GM10266 (cell line): ENCODE results near the gene SNX1.
"Not testable (repeated sequence)": the region's sequence is repeated elsewhere in the genome, so short reads cannot be mapped to it uniquely, and the experiment has no call there.

Experiments used
- DNase-seq: peaks from one replicate; pipeline ENCODE4 v3.0.0; 2012; ENCODE audit errors: extremely low spot score
- TF ChIP-seq, protein P1 (sequence below): IDR thresholded peaks from 2 replicates; pipeline ENCODE4 v1.5.1; 2012; ENCODE audit warnings: mild to moderate bottlenecking, low read depth; ENCODE audit not compliant: control insufficient read depth, insufficient read depth; ENCODE audit errors: missing control alignments

Gene SNX1

DNA sequence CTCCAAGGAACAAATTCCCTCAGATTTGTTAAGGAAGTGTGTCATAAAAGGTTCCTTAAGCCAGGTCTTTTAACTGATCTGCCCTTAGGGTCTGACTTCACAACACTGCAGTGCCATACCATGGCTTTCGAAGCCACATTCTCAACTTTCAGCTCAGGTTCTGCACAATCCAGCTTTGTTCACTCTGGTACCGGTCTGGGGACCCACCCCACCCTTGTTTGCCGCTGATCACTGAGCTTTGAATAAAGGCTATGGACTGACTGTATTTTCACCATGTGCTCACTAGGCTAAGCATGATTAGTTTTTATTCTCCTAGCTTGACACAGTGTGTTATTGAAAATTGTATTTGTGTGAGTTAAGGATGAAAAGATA, 15.9 kb downstream of the SNX1 start:
- no peak for DNase-seq
- TF ChIP-seq, protein P1, sequence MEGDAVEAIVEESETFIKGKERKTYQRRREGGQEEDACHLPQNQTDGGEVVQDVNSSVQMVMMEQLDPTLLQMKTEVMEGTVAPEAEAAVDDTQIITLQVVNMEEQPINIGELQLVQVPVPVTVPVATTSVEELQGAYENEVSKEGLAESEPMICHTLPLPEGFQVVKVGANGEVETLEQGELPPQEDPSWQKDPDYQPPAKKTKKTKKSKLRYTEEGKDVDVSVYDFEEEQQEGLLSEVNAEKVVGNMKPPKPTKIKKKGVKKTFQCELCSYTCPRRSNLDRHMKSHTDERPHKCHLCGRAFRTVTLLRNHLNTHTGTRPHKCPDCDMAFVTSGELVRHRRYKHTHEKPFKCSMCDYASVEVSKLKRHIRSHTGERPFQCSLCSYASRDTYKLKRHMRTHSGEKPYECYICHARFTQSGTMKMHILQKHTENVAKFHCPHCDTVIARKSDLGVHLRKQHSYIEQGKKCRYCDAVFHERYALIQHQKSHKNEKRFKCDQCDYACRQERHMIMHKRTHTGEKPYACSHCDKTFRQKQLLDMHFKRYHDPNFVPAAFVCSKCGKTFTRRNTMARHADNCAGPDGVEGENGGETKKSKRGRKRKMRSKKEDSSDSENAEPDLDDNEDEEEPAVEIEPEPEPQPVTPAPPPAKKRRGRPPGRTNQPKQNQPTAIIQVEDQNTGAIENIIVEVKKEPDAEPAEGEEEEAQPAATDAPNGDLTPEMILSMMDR: no peak

DNA sequence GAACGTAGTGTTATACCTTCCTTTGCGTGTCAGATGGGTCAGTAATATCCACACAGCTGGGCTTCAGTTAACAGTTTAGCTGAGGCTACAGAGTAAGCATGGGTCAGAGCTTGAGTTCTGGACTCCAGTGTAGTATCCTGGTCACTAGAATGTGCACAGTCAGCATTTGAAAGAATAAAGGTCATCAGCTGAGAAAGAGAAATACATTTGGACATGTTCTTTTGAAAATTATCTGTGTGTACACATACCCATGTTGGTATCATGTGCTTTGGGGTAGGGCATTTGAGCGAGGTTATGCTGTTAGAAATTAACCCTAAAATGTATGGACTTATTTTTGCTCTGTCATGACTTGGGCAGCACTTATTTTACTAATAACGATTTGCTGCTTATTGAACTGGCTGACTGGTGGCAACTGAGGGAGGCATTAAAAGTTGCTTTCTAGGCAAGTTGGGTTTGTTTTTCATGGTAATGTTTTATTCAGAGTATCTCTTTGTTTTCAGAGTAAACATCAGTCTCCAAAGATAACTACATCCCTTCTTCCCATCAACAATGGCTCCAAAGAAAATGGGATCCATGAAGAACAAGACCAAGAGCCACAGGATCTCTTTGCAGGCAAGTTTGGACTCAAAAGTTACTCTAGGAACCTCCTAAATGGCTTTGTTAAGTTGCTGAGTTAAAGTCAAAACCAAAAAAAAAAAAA, 16.4 kb downstream of the SNX1 start:
- no peak for DNase-seq
- TF ChIP-seq, protein P1: no peak

DNA sequence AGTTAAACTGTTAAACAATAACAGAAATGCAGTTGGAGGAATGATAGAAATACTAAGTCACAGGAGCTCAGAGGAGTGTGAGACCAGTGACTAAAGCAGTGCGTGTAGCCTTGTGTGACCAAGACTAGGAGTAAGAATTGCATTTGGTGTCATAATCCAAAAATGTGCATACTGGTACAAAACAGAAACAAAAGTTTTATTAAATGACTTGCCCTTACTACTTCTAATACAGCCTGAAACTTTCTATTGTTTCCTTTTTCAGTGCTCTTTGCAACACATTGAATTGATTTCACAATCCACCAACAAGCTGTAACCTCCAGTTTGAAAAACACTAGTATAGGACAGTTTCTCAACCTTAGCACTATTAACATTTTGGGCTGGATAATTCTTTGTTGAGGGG, 17.1 kb downstream of the SNX1 start:
- TF ChIP-seq, protein P1: no peak
- DNase-seq: no peak

DNA sequence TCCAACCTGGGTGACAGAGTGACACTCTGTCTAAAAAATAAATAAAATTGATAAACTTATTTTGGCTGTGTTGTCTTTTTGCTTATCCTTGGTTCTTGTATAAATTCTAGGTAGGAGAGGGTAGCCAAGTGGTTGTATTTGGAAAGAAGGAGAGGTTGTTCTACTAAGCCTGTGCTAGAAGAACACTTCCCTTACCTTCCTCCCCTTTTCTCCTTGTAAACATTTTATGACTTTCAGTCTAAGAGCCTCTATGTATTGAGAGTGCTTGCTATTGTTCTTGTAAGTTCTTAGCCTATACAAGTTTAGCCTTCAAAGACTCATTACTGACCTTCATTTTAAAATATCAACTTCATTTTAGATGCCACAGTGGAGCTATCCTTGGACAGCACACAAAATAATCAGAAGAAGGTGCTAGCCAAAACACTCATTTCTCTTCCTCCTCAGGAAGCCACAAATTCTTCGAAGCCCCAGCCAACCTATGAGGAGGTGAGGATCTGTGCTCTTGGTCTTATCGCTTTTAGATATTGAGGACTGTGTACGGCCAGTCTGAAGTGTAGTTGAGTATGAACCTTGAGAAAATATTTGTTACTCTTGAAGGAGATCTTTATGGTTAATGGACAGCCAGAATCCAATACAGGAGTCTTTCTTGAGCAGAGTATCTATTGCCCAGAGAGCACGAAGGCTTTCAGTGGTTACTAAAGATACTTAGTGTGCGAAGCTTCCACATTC, 22.1 kb downstream of the SNX1 start:
- TF ChIP-seq, protein P1: no peak
- no peak for DNase-seq

DNA sequence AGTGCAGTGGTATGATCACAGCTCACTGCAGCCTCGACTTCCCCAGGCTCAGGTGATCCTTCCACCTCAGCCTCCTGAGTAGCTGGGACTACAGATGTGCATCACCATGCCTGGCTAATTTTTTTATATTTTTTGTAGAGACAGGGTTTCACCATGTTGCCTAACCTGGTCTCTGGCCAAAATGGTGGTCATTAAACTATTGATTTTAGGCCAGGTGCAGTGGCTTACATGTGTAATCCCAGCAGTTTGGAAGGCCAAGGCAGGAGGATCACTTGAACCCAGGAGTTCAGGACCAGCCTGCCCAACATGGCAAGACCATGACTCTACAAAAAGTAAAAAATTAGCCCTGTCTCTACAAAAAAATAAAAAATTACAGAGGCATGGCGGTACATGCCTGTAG, 24.5 kb downstream of the SNX1 start:
- DNase-seq: not testable (repeated sequence)

DNA sequence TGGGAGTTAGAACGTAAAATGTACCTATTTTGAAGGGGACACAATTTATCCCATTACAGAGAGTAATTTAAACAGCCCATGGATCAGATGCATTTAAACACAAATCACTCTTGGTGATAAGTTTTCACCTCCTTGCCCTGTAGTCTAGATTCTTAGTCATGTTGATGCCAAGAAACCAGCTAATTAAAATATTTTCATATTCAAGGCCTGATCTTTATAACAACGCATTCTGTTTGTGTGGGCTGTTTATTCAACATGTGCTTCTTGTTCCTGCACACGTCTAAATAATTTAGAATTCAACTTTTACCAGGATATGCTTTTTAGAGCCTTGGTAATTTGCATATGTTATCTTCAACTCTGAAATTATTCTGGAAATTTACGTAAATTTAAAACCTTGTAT, 25.8 kb downstream of the SNX1 start:
- TF ChIP-seq, protein P1: no peak
- DNase-seq: no peak

DNA sequence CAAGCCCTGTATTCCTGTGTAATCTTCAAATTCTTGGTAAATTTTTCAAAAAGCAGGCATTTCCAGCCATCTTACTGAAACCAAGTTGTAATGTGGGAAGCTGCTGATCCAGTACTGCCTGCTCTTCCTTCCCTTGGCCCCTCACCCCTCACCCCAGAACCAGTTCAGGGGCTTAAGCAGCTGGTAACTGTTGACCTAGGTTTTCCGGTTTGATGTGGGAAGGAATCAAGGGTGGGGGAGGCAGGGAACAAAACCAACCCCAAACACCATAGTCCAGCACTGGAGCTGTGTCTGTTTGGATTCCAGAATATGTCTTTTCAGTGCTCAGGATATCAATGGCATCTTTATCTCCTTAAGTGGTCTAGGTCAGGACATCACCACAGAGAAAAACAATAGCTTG, 26.7 kb downstream of the SNX1 start:
- no peak for DNase-seq
- TF ChIP-seq, protein P1: no peak

DNA sequence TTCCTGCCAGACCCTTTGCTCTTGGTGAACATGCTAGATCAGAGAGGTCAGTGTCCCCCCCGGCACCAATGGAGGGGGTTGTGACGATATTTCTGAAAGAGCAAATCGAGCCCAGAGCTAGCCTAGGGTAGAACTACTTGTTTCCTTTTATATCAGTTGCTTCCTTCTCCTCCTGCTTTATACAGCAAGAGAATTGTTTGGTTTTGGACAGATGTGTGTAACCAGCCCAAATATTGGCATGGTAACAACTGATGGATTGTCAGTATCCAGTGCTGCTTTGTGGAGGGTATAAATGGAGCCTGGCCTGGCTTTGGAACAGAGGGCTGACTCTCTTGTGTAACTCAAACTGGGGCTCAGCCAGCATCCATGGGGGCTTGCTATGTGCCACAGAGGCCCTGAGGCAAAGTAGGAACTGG, 27.2 kb downstream of the SNX1 start:
- DNase-seq: no peak
- TF ChIP-seq, protein P1: no peak
